Uterus (tissue), 2 donors: ENCODE results near the gene TST.

Experiments used
- CTCF ChIP-seq, 4 experiments: fragments of 200-600 bp in 2 of 4; fragments of 450-650 bp in 2 of 4; sonication (generic) in 2 of 4; IDR thresholded peaks; one replicate each; pipeline ENCODE4 v1.5.1; 2016 to 2019; ENCODE audit warnings: antibody characterized with exemption in 4 of 4, mild to moderate bottlenecking in 2 of 4, moderate library complexity in 1 of 4
- POLR2A ChIP-seq, 2 donors: fragments of 450-650 bp; IDR thresholded peaks; one replicate each; pipeline ENCODE4 v1.6.1; 2016; ENCODE audit warnings: antibody characterized with exemption in 2 of 2, mild to moderate bottlenecking in 1 of 2, moderate library complexity in 1 of 2

- TF ChIP-seq POLR2A (IDR thresholded peaks at IDR 0.05) = no peak
- TF ChIP-seq CTCF (IDR thresholded peaks at IDR 0.05) = no peak
Measured at GRCh38 chr22:36999463-36999862, 19.8 kb downstream of the TST start.
